K562 (cell line): ENCODE data around the gene FGF14. TPM values are rescaled to one million over a fixed set of nuclear protein-coding genes. Genes with fewer than 3 reads are reported as not detected.

Source experiments
- ATAC-seq: fragments of 200-7000 bp; cut with Tn5 transposase; 3 replicates; pipeline ENCODE4 v1.9.1; 2020; ENCODE audit warnings: moderate library complexity
- BruUV-seq: library from RNA; stranded (reverse); fragments of 400-500 nt; replicated peaks from 2 replicates; lab custom pipeline; 2021; lab: Mats Ljungman, UMichigan
- CTCF ChIA-PET: fragments of 300-600 bp; formaldehyde crosslinking; extraction: SDS; loops from one replicate; lab custom pipeline; 2021; ENCODE audit warnings: low intra/inter-chr PET ratio; lab: Yijun Ruan, JAX
- POLR2A ChIA-PET: fragments of 300-600, 350-650 bp; sonication (Branson Sonifier 250); formaldehyde crosslinking; extraction: SDS; loops from one replicate; lab custom pipeline; 2021; ENCODE audit warnings: antibody characterized with exemption, inconsistent platforms; lab: Yijun Ruan, JAX
- DNase-seq, 4 experiments: peaks; one replicate each; pipeline versions ENCODE4 v3.0.0 to v3.0.0-alpha.2; 2011 to 2018; ENCODE audit warnings: low spot score in 3 of 4, mixed read lengths in 3 of 4; ENCODE audit errors: extremely low read depth in 1 of 4
- FAIRE-seq: peaks from 2 replicates; lab custom pipeline; 2011; peaks lifted over from hg19 to GRCh38; lab: Jason Lieb, UNC
- H2AFZ ChIP-seq: 2 replicates; pipeline ENCODE4 v1.6.0; 2011; ENCODE audit warnings: low read depth, low read length, control low read depth, inconsistent platforms
- H3K27ac ChIP-seq: fragments of 200-600 bp; 3 replicates; pipeline ENCODE4 v1.8.0; 2011; ENCODE audit warnings: low read depth, mild to moderate bottlenecking, control low read depth, inconsistent platforms, low read length, moderate library complexity, mixed read lengths; ENCODE audit errors: extremely low read depth
- H3K27me3 ChIP-seq, 2 experiments: fragments of 300-600 bp in 1 of 2; 2 replicates in 1 of 2; 3 replicates in 1 of 2; pipeline versions ENCODE4 v1.6.0 to v1.8.0; 2011; ENCODE audit warnings: inconsistent platforms in 2 of 2, low read length in 2 of 2, mild to moderate bottlenecking in 1 of 2, mixed read lengths in 1 of 2, moderate library complexity in 1 of 2; ENCODE audit not compliant: control insufficient read depth in 2 of 2, insufficient read depth in 2 of 2
- H3K36me3 ChIP-seq: fragments of 300-600 bp; 3 replicates; pipeline ENCODE4 v1.8.0; 2011; ENCODE audit warnings: mild to moderate bottlenecking, low read length, inconsistent platforms; ENCODE audit not compliant: control insufficient read depth, insufficient read depth
- H3K4me1 ChIP-seq, 2 experiments: fragments of 200-600 bp in 1 of 2; replicated peaks in 1 of 2; 2 replicates in 1 of 2; 3 replicates in 1 of 2; pipeline versions ENCODE4 v1.5.1 to v1.8.0; 2011; ENCODE audit warnings: inconsistent platforms in 2 of 2, low read length in 2 of 2, mild to moderate bottlenecking in 1 of 2, mixed read lengths in 1 of 2, moderate library complexity in 1 of 2; ENCODE audit not compliant: control insufficient read depth in 2 of 2, insufficient read depth in 2 of 2
- H3K4me2 ChIP-seq: 2 replicates; pipeline ENCODE4 v1.6.1; 2011; ENCODE audit warnings: low read length, control low read depth, inconsistent platforms, mixed read lengths; ENCODE audit not compliant: insufficient read depth
- H3K4me3 ChIP-seq: fragments of 200-600 bp; sonication (generic), shearing (Covaris generic); 2 replicates; pipeline ENCODE4 v1.5.1; 2016; ENCODE audit warnings: control low read depth, inconsistent platforms
- H3K79me2 ChIP-seq: fragments of 200-600 bp; 3 replicates; pipeline ENCODE4 v1.8.0; 2011; ENCODE audit warnings: low read length, inconsistent platforms; ENCODE audit not compliant: control insufficient read depth, insufficient read depth
- H3K9ac ChIP-seq, 2 experiments: 2 replicates each; pipeline versions ENCODE4 v1.6.0 to v1.6.1; 2011; ENCODE audit warnings: low read depth in 2 of 2, low read length in 2 of 2, control low read depth in 1 of 2, inconsistent platforms in 1 of 2, mild to moderate bottlenecking in 1 of 2, mixed read lengths in 1 of 2; ENCODE audit not compliant: insufficient read depth in 1 of 2
- H3K9me1 ChIP-seq: one replicate; pipeline ENCODE4 v1.6.0; 2011; ENCODE audit warnings: inconsistent platforms, mild to moderate bottlenecking, low read length, moderate library complexity; ENCODE audit not compliant: control insufficient read depth, insufficient read depth
- H3K9me3 ChIP-seq: replicated peaks from 2 replicates; pipeline ENCODE4 v1.5.1; 2011; ENCODE audit warnings: low read depth, low read length, inconsistent platforms; ENCODE audit not compliant: control insufficient read depth, insufficient read depth
- H4K20me1 ChIP-seq: replicated peaks from 2 replicates; pipeline ENCODE4 v1.6.1; 2011; ENCODE audit warnings: low read length, inconsistent platforms, mixed read lengths; ENCODE audit not compliant: control insufficient read depth, insufficient read depth
- ASH1L ChIP-seq: fragments of 450-650 bp; IDR thresholded peaks from 2 replicates; pipeline ENCODE4 v1.6.1; 2018; ENCODE audit warnings: borderline replicate concordance, mild to moderate bottlenecking, low read depth; ENCODE audit not compliant: partially characterized antibody
- CBX3 ChIP-seq, 2 experiments: IDR thresholded peaks; 1 replicate in 1 of 2; 2 replicates in 1 of 2; pipeline ENCODE4 v1.6.1; 2012; ENCODE audit warnings: inconsistent platforms in 2 of 2, low read length in 2 of 2, borderline replicate concordance in 1 of 2, control low read depth in 1 of 2
- ESRRB ChIP-seq: fragments of 250-450 bp; sonication (Bioruptor Pico); IDR thresholded peaks from 2 replicates; pipeline ENCODE4 v1.5.0; 2020; ENCODE audit warnings: mild to moderate bottlenecking, moderate library complexity, borderline replicate concordance
- SOX6 ChIP-seq: fragments of 450-650 bp; IDR thresholded peaks from 2 replicates; pipeline ENCODE4 v1.6.1; 2014; ENCODE audit warnings: mild to moderate bottlenecking
- STAG1 ChIP-seq: sonication (generic); formaldehyde crosslinking; IDR thresholded peaks from 2 replicates; pipeline ENCODE4 v1.5.0; 2020; ENCODE audit warnings: missing genetic modification reagents, borderline replicate concordance
- WGBS: fragments of 100-300 bp; shearing (Covaris generic); methylation state at CpG from one replicate; pipeline ENCODE4 v1.1.6; 2016; ENCODE audit warnings: low coverage, mixed read lengths; ENCODE audit not compliant: insufficient coverage; ENCODE audit errors: missing lambda C conversion rate; 5-methylcytosine and 5-hydroxymethylcytosine counted together
- in situ Hi-C: fragments of 300-500 bp; cut with MboI; formaldehyde crosslinking; loops from 4 replicates; pipeline ENCODE4 v1.15.0; 2018; ENCODE audit warnings: inconsistent platforms, mixed read lengths
- intact Hi-C: fragments of 100-400 bp; cut with micrococcal nuclease; formaldehyde crosslinking; loops from 2 replicates; pipeline ENCODE4 v1.14.2; 2022
- polyA plus RNA-seq, 8 experiments: library from polyadenylated mRNA; depleted of rRNA in 4 of 8; stranded (reverse) in 5 of 8; unstranded in 3 of 8; fragments of >200 nt; fragmentation: Nextera tagmentation in 2 of 8; fragmentation: Illumina TruSeq in 1 of 8; extraction: Ambion mirVana in 2 of 8; extraction: Trizol in 1 of 8; gene quantifications; 2 replicates each; pipeline versions ENCODE4 v1.2.1 to v1.2.3, GENCODE V29; 2011 to 2014; ENCODE audit warnings: inconsistent platforms in 1 of 8, missing spikeins in 1 of 8
- total RNA-seq, 7 experiments: library from RNA; depleted of rRNA in 6 of 7; stranded (reverse); fragments of >200 nt in 6 of 7; fragmentation: Illumina TruSeq in 2 of 7; extraction: Trizol in 2 of 7; gene quantifications; 2 replicates each; pipeline versions ENCODE4 v1.2.1 to v1.2.3, GENCODE V29; 2011 to 2021; ENCODE audit warnings: low replicate concordance in 1 of 7
- TF ChIP-seq, protein P1 (sequence below): sonication (generic); IDR thresholded peaks from 2 replicates; pipeline ENCODE4 v1.6.1; 2016
- TF ChIP-seq, protein P2 (sequence below): fragments of 250-450 bp; sonication (Bioruptor Pico); IDR thresholded peaks from 2 replicates; pipeline ENCODE4 v1.8.0; 2021; ENCODE audit warnings: borderline replicate concordance, mild to moderate bottlenecking, moderate library complexity; ENCODE audit not compliant: poor library complexity, severe bottlenecking
- TF ChIP-seq, protein P3 (sequence below): fragments of 250-450 bp; sonication (Bioruptor Pico); IDR thresholded peaks from 2 replicates; pipeline ENCODE4 v1.8.0; 2022; ENCODE audit warnings: moderate library complexity, mild to moderate bottlenecking, inconsistent platforms
- TF ChIP-seq, protein P4 (sequence below): fragments of 250-450 bp; sonication (Bioruptor Pico); IDR thresholded peaks from 2 replicates; pipeline ENCODE4 v1.4.0; 2020; ENCODE audit warnings: mild to moderate bottlenecking
- TF ChIP-seq, protein P5 (sequence below): fragments of 250-450 bp; sonication (Bioruptor Pico); IDR thresholded peaks from 2 replicates; pipeline ENCODE4 v1.5.0; 2022; ENCODE audit warnings: mild to moderate bottlenecking

FGF14 gene
- total and polyA plus RNA-seq, 9 of the 15 experiments (the other 6 are each of a cell fraction or from before 2014, with no cell fraction given), result not detected

DNA sequence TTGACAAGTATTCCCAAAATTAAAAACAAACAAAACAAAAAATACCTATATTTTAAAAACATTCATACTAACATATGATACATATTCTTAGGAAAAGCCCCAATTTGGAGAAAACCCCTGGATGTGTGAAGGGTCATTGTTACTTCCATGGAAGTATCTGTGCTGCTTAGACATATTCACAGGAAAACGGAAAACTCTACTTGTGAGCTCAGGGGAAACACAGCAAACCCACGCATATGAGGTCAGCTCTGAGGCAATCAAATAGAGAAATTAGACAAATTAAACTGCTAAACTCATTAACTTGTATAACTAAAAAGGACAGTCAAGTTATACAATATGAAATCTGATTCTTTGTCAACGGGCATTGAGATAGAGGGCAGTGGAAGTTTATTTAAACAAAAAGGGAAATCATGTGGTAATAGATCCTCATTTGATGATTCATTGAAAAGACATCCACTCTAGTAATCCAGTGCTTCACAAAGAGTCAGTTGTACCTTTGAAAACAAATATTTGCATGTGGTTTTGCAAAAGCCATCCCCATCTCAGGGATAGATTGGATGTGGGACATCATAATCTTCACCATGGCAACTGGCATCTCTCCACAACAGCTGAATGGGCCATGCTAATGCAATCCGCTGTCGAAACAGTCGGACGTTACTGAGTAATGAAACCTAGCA, 526.0 kb downstream of the FGF14 start:
- CTCF ChIA-PET, result no interaction called here
- BruUV-seq, result no TSS peak
- no peak for FAIRE-seq

More for the DNA sequence above, 526.0 kb downstream of the FGF14 start:
- DNase-seq (no peak), ATAC-seq (no peak)
- TF ChIP-seq, protein P1, sequence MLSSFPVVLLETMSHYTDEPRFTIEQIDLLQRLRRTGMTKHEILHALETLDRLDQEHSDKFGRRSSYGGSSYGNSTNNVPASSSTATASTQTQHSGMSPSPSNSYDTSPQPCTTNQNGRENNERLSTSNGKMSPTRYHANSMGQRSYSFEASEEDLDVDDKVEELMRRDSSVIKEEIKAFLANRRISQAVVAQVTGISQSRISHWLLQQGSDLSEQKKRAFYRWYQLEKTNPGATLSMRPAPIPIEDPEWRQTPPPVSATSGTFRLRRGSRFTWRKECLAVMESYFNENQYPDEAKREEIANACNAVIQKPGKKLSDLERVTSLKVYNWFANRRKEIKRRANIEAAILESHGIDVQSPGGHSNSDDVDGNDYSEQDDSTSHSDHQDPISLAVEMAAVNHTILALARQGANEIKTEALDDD, result no peak
- TF ChIP-seq, protein P2, sequence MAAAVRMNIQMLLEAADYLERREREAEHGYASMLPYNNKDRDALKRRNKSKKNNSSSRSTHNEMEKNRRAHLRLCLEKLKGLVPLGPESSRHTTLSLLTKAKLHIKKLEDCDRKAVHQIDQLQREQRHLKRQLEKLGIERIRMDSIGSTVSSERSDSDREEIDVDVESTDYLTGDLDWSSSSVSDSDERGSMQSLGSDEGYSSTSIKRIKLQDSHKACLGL (CRISPR knock-in tag), result no peak
- no peak for TF ChIP-seq ESRRB
- TF ChIP-seq CBX3 (IDR thresholded peaks at IDR 0.05; ENCODE audit: borderline replicate concordance in 1 of 2, low read length in 2 of 2), result no peak
- no peak for TF ChIP-seq STAG1 (CRISPR knock-in tag)
- TF ChIP-seq, protein P3, sequence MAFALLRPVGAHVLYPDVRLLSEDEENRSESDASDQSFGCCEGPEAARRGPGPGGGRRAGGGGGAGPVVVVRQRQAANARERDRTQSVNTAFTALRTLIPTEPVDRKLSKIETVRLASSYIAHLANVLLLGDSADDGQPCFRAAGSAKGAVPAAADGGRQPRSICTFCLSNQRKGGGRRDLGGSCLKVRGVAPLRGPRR (CRISPR knock-in tag), result no peak
- TF ChIP-seq ASH1L, result no peak
- no peak for TF ChIP-seq SOX6
- TF ChIP-seq, protein P4, sequence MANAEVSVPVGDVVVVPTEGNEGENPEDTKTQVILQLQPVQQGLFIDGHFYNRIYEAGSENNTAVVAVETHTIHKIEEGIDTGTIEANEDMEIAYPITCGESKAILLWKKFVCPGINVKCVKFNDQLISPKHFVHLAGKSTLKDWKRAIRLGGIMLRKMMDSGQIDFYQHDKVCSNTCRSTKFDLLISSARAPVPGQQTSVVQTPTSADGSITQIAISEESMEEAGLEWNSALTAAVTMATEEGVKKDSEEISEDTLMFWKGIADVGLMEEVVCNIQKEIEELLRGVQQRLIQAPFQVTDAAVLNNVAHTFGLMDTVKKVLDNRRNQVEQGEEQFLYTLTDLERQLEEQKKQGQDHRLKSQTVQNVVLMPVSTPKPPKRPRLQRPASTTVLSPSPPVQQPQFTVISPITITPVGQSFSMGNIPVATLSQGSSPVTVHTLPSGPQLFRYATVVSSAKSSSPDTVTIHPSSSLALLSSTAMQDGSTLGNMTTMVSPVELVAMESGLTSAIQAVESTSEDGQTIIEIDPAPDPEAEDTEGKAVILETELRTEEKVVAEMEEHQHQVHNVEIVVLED (CRISPR knock-in tag), result no peak
- TF ChIP-seq, protein P5, sequence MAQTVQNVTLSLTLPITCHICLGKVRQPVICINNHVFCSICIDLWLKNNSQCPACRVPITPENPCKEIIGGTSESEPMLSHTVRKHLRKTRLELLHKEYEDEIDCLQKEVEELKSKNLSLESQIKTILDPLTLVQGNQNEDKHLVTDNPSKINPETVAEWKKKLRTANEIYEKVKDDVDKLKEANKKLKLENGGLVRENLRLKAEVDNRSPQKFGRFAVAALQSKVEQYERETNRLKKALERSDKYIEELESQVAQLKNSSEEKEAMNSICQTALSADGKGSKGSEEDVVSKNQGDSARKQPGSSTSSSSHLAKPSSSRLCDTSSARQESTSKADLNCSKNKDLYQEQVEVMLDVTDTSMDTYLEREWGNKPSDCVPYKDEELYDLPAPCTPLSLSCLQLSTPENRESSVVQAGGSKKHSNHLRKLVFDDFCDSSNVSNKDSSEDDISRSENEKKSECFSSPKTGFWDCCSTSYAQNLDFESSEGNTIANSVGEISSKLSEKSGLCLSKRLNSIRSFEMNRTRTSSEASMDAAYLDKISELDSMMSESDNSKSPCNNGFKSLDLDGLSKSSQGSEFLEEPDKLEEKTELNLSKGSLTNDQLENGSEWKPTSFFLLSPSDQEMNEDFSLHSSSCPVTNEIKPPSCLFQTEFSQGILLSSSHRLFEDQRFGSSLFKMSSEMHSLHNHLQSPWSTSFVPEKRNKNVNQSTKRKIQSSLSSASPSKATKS, result no peak
- Histone ChIP-seq H4K20me1 (no peaks in the 10 kb centered on the region), H3K36me3 (no peaks in the 10 kb centered on the region), H3K9me3 (no peaks in the 10 kb centered on the region), H3K4me3 (no peak overlapping the region), H3K27ac (no peak overlapping the region), H2AFZ (no peak overlapping the region), H3K9me1 (no peaks in the 10 kb centered on the region), H3K4me1 (no peaks in the 10 kb centered on the region), H3K79me2 (no peaks in the 10 kb centered on the region), H3K4me2 (no peak overlapping the region), H3K9ac (no peak overlapping the region), H3K27me3 (no peaks in the 10 kb centered on the region)
- in situ Hi-C loops, result no loop called here
- POLR2A ChIA-PET, result no interaction called here
- intact Hi-C loops, result no loop called here
- 0% methylated on average over 7 of the region's 7 CpGs for WGBS
